ENCODE measurements around the gene RDH11.

DNA sequence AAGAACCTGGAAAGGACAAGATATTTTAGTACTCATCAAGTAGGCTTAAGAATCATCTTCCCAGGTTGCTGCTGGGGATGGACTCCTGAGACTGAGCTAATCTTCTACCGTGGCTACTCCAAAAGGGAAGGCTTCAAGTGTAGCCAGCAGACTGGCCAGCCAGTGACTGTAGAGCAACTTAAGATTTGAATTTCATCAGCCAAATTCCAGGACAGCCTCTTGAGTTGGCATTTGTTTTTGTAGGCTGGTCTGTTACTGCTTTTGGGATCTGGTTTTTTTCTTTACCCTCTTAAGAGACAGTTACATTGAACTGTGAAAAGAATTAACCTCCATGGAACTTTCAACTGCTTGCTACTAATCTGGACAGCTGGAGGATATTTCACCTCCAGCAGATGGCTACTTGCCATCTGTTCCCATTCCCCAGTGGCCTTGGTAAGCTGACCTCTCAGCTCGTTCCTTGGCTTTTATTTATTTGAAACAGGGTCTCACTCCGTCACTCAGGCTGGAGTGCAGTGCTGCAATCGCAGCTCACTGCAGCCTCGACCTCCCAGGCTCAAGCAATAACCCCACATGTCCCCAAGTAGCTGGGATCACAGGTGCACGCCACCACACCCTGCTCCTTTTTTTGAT, 41.8 kb downstream of the RDH11 start:
- TF ChIP-seq GATA3 (IDR thresholded peaks at IDR 0.05; ENCODE audit: low read depth, low read length) (no peak), GATA2 (IDR thresholded peaks at IDR 0.05; ENCODE audit: low read depth, low read length) (no peak)

Data from SH-SY5Y (cell line).